ENCODE results near the gene MTFMT. TPM values are rescaled to one million over a fixed set of nuclear protein-coding genes. Genes with fewer than 3 reads are reported as not detected.

MTFMT gene
- total and polyA plus RNA-seq, 2 of the 13 experiments (the other 11 are each of a cell fraction or from before 2014, with no cell fraction given), result 9.9 to 23.2 TPM

DNA sequence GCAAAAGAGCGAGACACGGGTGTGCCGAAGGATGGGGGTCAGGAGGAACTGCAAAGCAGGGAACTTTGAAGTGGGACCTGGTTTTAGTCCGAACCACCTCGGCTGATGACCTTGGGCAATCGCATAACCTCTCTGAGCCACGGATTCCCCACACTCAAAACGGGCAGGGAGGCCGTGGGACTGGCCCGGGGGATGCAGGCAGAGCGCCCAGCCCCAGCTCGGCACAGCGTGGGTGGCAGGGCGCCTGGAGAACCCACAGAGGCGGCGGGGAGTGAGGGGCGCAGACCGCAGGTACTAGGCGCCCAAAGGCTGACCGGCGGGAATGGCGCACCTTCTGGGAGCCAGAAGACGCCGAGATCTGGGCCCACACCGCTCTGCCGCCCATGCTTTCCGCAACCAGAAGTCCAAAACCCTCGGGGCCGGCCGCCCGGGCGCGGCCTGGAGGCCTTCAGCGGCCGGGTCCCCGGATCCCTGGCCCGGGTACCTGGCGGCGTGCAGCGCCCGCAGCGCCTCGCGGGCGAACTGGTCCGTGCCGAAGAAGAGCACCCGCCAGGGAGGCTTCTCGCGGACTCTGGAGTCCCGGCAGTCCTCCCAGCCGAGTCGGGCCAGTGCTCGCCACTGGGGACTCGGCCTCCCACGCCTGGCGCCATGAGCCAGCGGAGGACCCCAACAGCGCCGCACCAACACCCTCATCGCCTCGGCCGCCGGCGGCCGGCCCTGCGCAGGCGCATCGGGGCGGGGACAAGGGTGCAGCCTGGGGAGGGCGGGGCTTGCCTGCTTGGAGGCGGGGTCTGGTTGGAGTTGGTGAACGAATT lies at the start of gene MTFMT (continued):
- TF ChIP-seq BCL3 (CRISPR knock-in tag; IDR thresholded peaks at IDR 0.05) (peak; percentile 84; the same call in 1 of the 2 replicates), NFYB (CRISPR knock-in tag; IDR thresholded peaks at IDR 0.05) (no peak), ZNF124 (CRISPR knock-in tag; IDR thresholded peaks at IDR 0.05) (no peak), GATA4 (IDR thresholded peaks at IDR 0.05; ENCODE audit: borderline replicate concordance, low read depth) (peak; percentile 46; the same call in 1 of the 2 replicates), NFYC (CRISPR knock-in tag; IDR thresholded peaks at IDR 0.05) (no peak), ZSCAN25 (CRISPR knock-in tag; IDR thresholded peaks at IDR 0.05) (no peak), TGIF2 (CRISPR knock-in tag; IDR thresholded peaks at IDR 0.05) (peak; percentile 41; the same call in 1 of the 2 replicates), SP1 (IDR thresholded peaks at IDR 0.05) (no peak), SP1 (CRISPR knock-in tag; IDR thresholded peaks at IDR 0.05) (peak; percentile 29; the same call in 1 of the 2 replicates), KDM5A (IDR thresholded peaks at IDR 0.05; ENCODE audit: borderline replicate concordance, low read length) (no peak; the same call in 1 of the 2 replicates), SRSF4 (IDR thresholded peaks at IDR 0.05; ENCODE audit: low read depth, low read length, poor library complexity, severe bottlenecking) (no peak), ZNF251 (CRISPR knock-in tag; IDR thresholded peaks at IDR 0.05) (no peak), HMGA1 (CRISPR knock-in tag; conservative IDR thresholded peaks at IDR 0.05) (no peak), ZNF263 (CRISPR knock-in tag; IDR thresholded peaks at IDR 0.05) (peak; percentile 97), ZSCAN29 (CRISPR knock-in tag; conservative IDR thresholded peaks at IDR 0.05) (0 out of 2 replicates have a peak, but pooled peaks have one; percentile 67)
- TF ChIP-seq, protein P1, sequence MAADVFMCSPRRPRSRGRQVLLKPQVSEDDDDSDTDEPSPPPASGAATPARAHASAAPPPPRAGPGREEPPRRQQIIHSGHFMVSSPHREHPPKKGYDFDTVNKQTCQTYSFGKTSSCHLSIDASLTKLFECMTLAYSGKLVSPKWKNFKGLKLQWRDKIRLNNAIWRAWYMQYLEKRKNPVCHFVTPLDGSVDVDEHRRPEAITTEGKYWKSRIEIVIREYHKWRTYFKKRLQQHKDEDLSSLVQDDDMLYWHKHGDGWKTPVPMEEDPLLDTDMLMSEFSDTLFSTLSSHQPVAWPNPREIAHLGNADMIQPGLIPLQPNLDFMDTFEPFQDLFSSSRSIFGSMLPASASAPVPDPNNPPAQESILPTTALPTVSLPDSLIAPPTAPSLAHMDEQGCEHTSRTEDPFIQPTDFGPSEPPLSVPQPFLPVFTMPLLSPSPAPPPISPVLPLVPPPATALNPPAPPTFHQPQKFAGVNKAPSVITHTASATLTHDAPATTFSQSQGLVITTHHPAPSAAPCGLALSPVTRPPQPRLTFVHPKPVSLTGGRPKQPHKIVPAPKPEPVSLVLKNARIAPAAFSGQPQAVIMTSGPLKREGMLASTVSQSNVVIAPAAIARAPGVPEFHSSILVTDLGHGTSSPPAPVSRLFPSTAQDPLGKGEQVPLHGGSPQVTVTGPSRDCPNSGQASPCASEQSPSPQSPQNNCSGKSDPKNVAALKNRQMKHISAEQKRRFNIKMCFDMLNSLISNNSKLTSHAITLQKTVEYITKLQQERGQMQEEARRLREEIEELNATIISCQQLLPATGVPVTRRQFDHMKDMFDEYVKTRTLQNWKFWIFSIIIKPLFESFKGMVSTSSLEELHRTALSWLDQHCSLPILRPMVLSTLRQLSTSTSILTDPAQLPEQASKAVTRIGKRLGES (CRISPR knock-in tag; IDR thresholded peaks at IDR 0.05; ENCODE audit: borderline replicate concordance), result no peak
- TF ChIP-seq, protein P2, sequence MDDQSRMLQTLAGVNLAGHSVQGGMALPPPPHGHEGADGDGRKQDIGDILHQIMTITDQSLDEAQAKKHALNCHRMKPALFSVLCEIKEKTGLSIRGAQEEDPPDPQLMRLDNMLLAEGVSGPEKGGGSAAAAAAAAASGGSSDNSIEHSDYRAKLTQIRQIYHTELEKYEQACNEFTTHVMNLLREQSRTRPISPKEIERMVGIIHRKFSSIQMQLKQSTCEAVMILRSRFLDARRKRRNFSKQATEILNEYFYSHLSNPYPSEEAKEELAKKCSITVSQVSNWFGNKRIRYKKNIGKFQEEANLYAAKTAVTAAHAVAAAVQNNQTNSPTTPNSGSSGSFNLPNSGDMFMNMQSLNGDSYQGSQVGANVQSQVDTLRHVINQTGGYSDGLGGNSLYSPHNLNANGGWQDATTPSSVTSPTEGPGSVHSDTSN (CRISPR knock-in tag; IDR thresholded peaks at IDR 0.05; ENCODE audit: borderline replicate concordance), result peak; percentile 48; the same call in 1 of the 2 replicates
- TF ChIP-seq, protein P3, sequence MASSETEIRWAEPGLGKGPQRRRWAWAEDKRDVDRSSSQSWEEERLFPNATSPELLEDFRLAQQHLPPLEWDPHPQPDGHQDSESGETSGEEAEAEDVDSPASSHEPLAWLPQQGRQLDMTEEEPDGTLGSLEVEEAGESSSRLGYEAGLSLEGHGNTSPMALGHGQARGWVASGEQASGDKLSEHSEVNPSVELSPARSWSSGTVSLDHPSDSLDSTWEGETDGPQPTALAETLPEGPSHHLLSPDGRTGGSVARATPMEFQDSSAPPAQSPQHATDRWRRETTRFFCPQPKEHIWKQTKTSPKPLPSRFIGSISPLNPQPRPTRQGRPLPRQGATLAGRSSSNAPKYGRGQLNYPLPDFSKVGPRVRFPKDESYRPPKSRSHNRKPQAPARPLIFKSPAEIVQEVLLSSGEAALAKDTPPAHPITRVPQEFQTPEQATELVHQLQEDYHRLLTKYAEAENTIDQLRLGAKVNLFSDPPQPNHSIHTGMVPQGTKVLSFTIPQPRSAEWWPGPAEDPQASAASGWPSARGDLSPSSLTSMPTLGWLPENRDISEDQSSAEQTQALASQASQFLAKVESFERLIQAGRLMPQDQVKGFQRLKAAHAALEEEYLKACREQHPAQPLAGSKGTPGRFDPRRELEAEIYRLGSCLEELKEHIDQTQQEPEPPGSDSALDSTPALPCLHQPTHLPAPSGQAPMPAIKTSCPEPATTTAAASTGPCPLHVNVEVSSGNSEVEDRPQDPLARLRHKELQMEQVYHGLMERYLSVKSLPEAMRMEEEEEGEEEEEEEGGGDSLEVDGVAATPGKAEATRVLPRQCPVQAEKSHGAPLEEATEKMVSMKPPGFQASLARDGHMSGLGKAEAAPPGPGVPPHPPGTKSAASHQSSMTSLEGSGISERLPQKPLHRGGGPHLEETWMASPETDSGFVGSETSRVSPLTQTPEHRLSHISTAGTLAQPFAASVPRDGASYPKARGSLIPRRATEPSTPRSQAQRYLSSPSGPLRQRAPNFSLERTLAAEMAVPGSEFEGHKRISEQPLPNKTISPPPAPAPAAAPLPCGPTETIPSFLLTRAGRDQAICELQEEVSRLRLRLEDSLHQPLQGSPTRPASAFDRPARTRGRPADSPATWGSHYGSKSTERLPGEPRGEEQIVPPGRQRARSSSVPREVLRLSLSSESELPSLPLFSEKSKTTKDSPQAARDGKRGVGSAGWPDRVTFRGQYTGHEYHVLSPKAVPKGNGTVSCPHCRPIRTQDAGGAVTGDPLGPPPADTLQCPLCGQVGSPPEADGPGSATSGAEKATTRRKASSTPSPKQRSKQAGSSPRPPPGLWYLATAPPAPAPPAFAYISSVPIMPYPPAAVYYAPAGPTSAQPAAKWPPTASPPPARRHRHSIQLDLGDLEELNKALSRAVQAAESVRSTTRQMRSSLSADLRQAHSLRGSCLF (CRISPR knock-in tag; IDR thresholded peaks at IDR 0.05; ENCODE audit: borderline replicate concordance), result no peak
